HepG2 (cell line): Measurements from ENCODE around the gene C20orf144. TPM values are rescaled to one million over a fixed set of nuclear protein-coding genes. Genes with fewer than 3 reads are reported as not detected.
A peak's percentile ranks its signal among the peaks of the same experiment; 100 is the strongest.

Source experiments
- AHR ChIP-seq: IDR thresholded peaks from 2 replicates; pipeline ENCODE4 v1.6.1; 2018; ENCODE audit warnings: missing genetic modification reagents, missing compliant biosample characterization
- CTCF ChIP-seq: sonication (generic); formaldehyde crosslinking; IDR thresholded peaks from 2 replicates; pipeline ENCODE4 v1.5.0; 2020; ENCODE audit warnings: mild to moderate bottlenecking, missing genetic modification reagents, moderate library complexity
- FOXJ3 ChIP-seq: sonication (generic); formaldehyde crosslinking; IDR thresholded peaks from 2 replicates; pipeline ENCODE4 v1.4.0; 2020; ENCODE audit warnings: missing genetic modification reagents, mild to moderate bottlenecking, borderline replicate concordance
- KDM4B ChIP-seq: sonication (generic); formaldehyde crosslinking; IDR thresholded peaks from 2 replicates; pipeline ENCODE4 v1.4.0; 2020; ENCODE audit warnings: missing genetic modification reagents
- KDM5A ChIP-seq: fragments of 200-600 bp; sonication (generic); IDR thresholded peaks from 2 replicates; pipeline ENCODE4 v1.7.0; 2018; ENCODE audit warnings: antibody characterized with exemption, mild to moderate bottlenecking, low read length, borderline replicate concordance
- KLF11 ChIP-seq: IDR thresholded peaks from 2 replicates; pipeline ENCODE4 v1.6.1; 2016; ENCODE audit warnings: missing compliant biosample characterization
- LRRFIP1 ChIP-seq: sonication (generic); formaldehyde crosslinking; conservative IDR thresholded peaks from 2 replicates; pipeline ENCODE4 v1.4.0; 2020; ENCODE audit warnings: missing genetic modification reagents
- PRMT3 ChIP-seq: sonication (generic); formaldehyde crosslinking; IDR thresholded peaks from 2 replicates; pipeline ENCODE4 v1.8.1; 2022; ENCODE audit warnings: low read depth, mild to moderate bottlenecking, moderate library complexity, missing genetic modification reagents, borderline replicate concordance
- RFX3 ChIP-seq: IDR thresholded peaks from 2 replicates; pipeline ENCODE4 v1.6.1; 2016; ENCODE audit warnings: missing biosample characterization, missing genetic modification reagents
- SOX5 ChIP-seq: IDR thresholded peaks from 2 replicates; pipeline ENCODE4 v1.6.1; 2016; ENCODE audit warnings: borderline replicate concordance
- TBX3 ChIP-seq: fragments of 450-650 bp; IDR thresholded peaks from 2 replicates; pipeline ENCODE4 v1.6.1; 2017; ENCODE audit warnings: antibody characterized with exemption, mild to moderate bottlenecking, inconsistent platforms, borderline replicate concordance
- TFE3 ChIP-seq: IDR thresholded peaks from 2 replicates; pipeline ENCODE4 v1.6.1; 2016
- WIZ ChIP-seq: sonication (generic); formaldehyde crosslinking; IDR thresholded peaks from 2 replicates; pipeline ENCODE4 v1.5.1; 2020; ENCODE audit warnings: mild to moderate bottlenecking, missing genetic modification reagents
- ZBTB14 ChIP-seq: sonication (generic); formaldehyde crosslinking; IDR thresholded peaks from 2 replicates; pipeline ENCODE4 v1.4.0; 2020; ENCODE audit warnings: missing genetic modification reagents
- ZMYM2 ChIP-seq: sonication (generic); formaldehyde crosslinking; IDR thresholded peaks from 2 replicates; pipeline ENCODE4 v1.8.0; 2022; ENCODE audit warnings: mild to moderate bottlenecking, missing genetic modification reagents
- ZNF530 ChIP-seq: sonication (generic); formaldehyde crosslinking; IDR thresholded peaks from 2 replicates; pipeline ENCODE4 v1.5.0; 2020; ENCODE audit warnings: low read depth, mild to moderate bottlenecking, missing genetic modification reagents
- ZNF598 ChIP-seq: sonication (generic); formaldehyde crosslinking; IDR thresholded peaks from 2 replicates; pipeline ENCODE4 v1.5.1; 2020; ENCODE audit warnings: mild to moderate bottlenecking, missing genetic modification reagents, borderline replicate concordance
- ZNF616 ChIP-seq: sonication (generic); formaldehyde crosslinking; IDR thresholded peaks from 2 replicates; pipeline ENCODE4 v1.5.0; 2020; ENCODE audit warnings: low read depth, mild to moderate bottlenecking, missing genetic modification reagents
- ZNF644 ChIP-seq: IDR thresholded peaks from 2 replicates; pipeline ENCODE4 v1.6.1; 2016; ENCODE audit warnings: low read depth
- ZNF710 ChIP-seq: sonication (generic); formaldehyde crosslinking; IDR thresholded peaks from 2 replicates; pipeline ENCODE4 v1.5.0; 2020; ENCODE audit warnings: mild to moderate bottlenecking, missing genetic modification reagents, borderline replicate concordance
- polyA plus RNA-seq, 8 experiments: library from polyadenylated mRNA; depleted of rRNA in 3 of 8; stranded (reverse) in 7 of 8; unstranded in 1 of 8; fragments of >200 nt; fragmentation: Illumina TruSeq in 4 of 8; extraction: Trizol in 4 of 8; gene quantifications; 2 replicates each; pipeline versions ENCODE4 v1.2.1 to v1.2.3, GENCODE V29; 2011 to 2016; ENCODE audit warnings: low read depth in 4 of 8, missing spikeins in 1 of 8, mixed read lengths in 1 of 8; ENCODE audit not compliant: insufficient read depth in 1 of 8
- total RNA-seq, 5 experiments: library from RNA; depleted of rRNA; stranded (reverse); fragments of >200 nt; fragmentation: Illumina TruSeq; extraction: Trizol; gene quantifications; 2 replicates each; pipeline ENCODE4 v1.2.3, GENCODE V29; 2016; ENCODE audit warnings: low read depth in 1 of 5

C20orf144 gene
- total and polyA plus RNA-seq, 2 of the 13 experiments (the other 11 are each of a cell fraction or from before 2014, with no cell fraction given) = 0.09 to 0.16 TPM

- no peak for TF ChIP-seq KLF11 (CRISPR knock-in tag)
- TF ChIP-seq RFX3 = no peak
- TF ChIP-seq ZMYM2 (CRISPR knock-in tag) = peak; percentile 68; the same call in 1 of the 2 replicates
- TF ChIP-seq LRRFIP1 (CRISPR knock-in tag) = no peak
- TF ChIP-seq SOX5 = peak; percentile 45
- TF ChIP-seq ZNF530 (CRISPR knock-in tag) = no peak
- TF ChIP-seq ZNF598 (CRISPR knock-in tag) = no peak
- TF ChIP-seq TFE3 (CRISPR knock-in tag) = peak; percentile 68
- no peak for TF ChIP-seq WIZ
- TF ChIP-seq CTCF (CRISPR knock-in tag) = no peak
- TF ChIP-seq ZNF616 (CRISPR knock-in tag) = no peak
- no peak for TF ChIP-seq TBX3
- peak; percentile 70; the same call in 1 of the 2 replicates for TF ChIP-seq ZNF644 (CRISPR knock-in tag)
- peak; percentile 67 for TF ChIP-seq FOXJ3 (CRISPR knock-in tag)
- TF ChIP-seq KDM4B = no peak
- TF ChIP-seq AHR (CRISPR knock-in tag) = no peak
- peak; percentile 74 for TF ChIP-seq ZNF710
- no peak for TF ChIP-seq ZBTB14
- TF ChIP-seq PRMT3 (CRISPR knock-in tag) = no peak
- no peak for TF ChIP-seq KDM5A
Measured at GRCh38 chr20:33688938-33689424, 26.9 kb downstream of the C20orf144 start (continued).
